OCI-LY3 (cell line): ENCODE data around the gene SH3RF3.

Experiments
- H2AFZ ChIP-seq: fragments of 200-600, 300-600 bp; shearing (Covaris generic); 2 replicates; pipeline ENCODE4 v1.6.0; 2014; ENCODE audit warnings: antibody characterized with exemption, low read depth, low read length
- H3K27ac ChIP-seq: fragments of 200-600, 300-600 bp; sonication (generic); 2 replicates; pipeline ENCODE4 v1.5.1; 2014; ENCODE audit warnings: mild to moderate bottlenecking, low read length, moderate library complexity, mixed read lengths
- H3K27me3 ChIP-seq: fragments of 200-600, 300-600 bp; sonication (generic); 2 replicates; pipeline ENCODE4 v1.6.1; 2014; ENCODE audit warnings: low read depth, low read length, mixed read lengths
- H3K36me3 ChIP-seq: fragments of 200-600, 300-600 bp; sonication (generic); replicated peaks from 2 replicates; pipeline ENCODE3; 2014; ENCODE audit warnings: low read depth, low read length, mixed read lengths
- H3K4me1 ChIP-seq: fragments of 300-600, 200-600 bp; sonication (generic); 2 replicates; pipeline ENCODE4 v1.6.1; 2014; ENCODE audit warnings: low read length, mixed read lengths
- H3K4me2 ChIP-seq: fragments of 200-600, 300-600 bp; sonication (generic); 2 replicates; pipeline ENCODE4 v1.6.1; 2014; ENCODE audit warnings: low read length, mixed read lengths
- H3K4me3 ChIP-seq: fragments of 300-600, 200-600 bp; sonication (generic); 2 replicates; pipeline ENCODE4 v1.5.1; 2014; ENCODE audit warnings: antibody characterized with exemption, mild to moderate bottlenecking, low read length, moderate library complexity
- H3K79me2 ChIP-seq: fragments of 300-600, 200-600 bp; shearing (Covaris generic); 2 replicates; pipeline ENCODE4 v1.6.1; 2014; ENCODE audit warnings: mild to moderate bottlenecking, low read length, mixed read lengths
- H3K9ac ChIP-seq: fragments of 300-600, 200-600 bp; shearing (Covaris generic); 2 replicates; pipeline ENCODE4 v1.6.0; 2014; ENCODE audit warnings: mild to moderate bottlenecking, low read length, moderate library complexity
- H3K9me3 ChIP-seq: fragments of 200-600, 300-600 bp; shearing (Covaris generic); 2 replicates; pipeline ENCODE4 v1.6.1; 2014; ENCODE audit warnings: low read length, mixed read lengths; ENCODE audit not compliant: insufficient read depth
- H4K20me1 ChIP-seq: fragments of 200-600, 300-600 bp; sonication (generic); 2 replicates; pipeline ENCODE4 v1.6.1; 2016; ENCODE audit warnings: low read length, mixed read lengths; ENCODE audit not compliant: insufficient read depth
- CTCF ChIP-seq: fragments of 200-600, 300-600 bp; sonication (generic); IDR thresholded peaks from 2 replicates; pipeline ENCODE4 v1.5.1; 2014; ENCODE audit warnings: antibody characterized with exemption, low read length, low read depth
- EZH2phosphoT487 ChIP-seq: fragments of 200-600 bp; shearing (Covaris generic); IDR thresholded peaks from 2 replicates; pipeline ENCODE4 v1.6.1; 2018; ENCODE audit warnings: antibody characterized with exemption, mixed run types, low read depth

SH3RF3 gene

GRCh38 chr2:109134741-109135358, 5.8 kb downstream of the SH3RF3 start:
- TF ChIP-seq CTCF (no peak), EZH2phosphoT487 (no peak)
- H4K20me1 ChIP-seq: no peaks in the 10 kb centered on the region
- no peaks in the 10 kb centered on the region for H3K36me3 ChIP-seq
- no peaks in the 10 kb centered on the region for H3K4me1 ChIP-seq
- no peak overlapping the region for H2AFZ ChIP-seq
- H3K79me2 ChIP-seq: no peaks in the 10 kb centered on the region
- no peak overlapping the region for H3K27ac ChIP-seq
- H3K9ac ChIP-seq: no peak overlapping the region
- no peak overlapping the region for H3K4me2 ChIP-seq
- peaks cover 27% of the 10 kb centered on the region for H3K27me3 ChIP-seq
- H3K9me3 ChIP-seq: no peaks in the 10 kb centered on the region
- no peak overlapping the region for H3K4me3 ChIP-seq

- no peaks in the 10 kb centered on the region for H3K9me3 ChIP-seq
- H3K4me1 ChIP-seq: no peaks in the 10 kb centered on the region
- H2AFZ ChIP-seq: no peak overlapping the region
- no peak overlapping the region for H3K27ac ChIP-seq
- no peaks in the 10 kb centered on the region for H3K36me3 ChIP-seq
- peaks cover 27% of the 10 kb centered on the region for H3K27me3 ChIP-seq
- no peaks in the 10 kb centered on the region for H4K20me1 ChIP-seq
- H3K9ac ChIP-seq: no peak overlapping the region
- no peak overlapping the region for H3K4me3 ChIP-seq
- H3K4me2 ChIP-seq: no peak overlapping the region
- H3K79me2 ChIP-seq: no peaks in the 10 kb centered on the region
- TF ChIP-seq EZH2phosphoT487 (no peak), CTCF (no peak)
Measured at GRCh38 chr2:109135359-109136197, 6.6 kb downstream of the SH3RF3 start.

- no peaks in the 10 kb centered on the region for H3K9me3 ChIP-seq
- H4K20me1 ChIP-seq: no peaks in the 10 kb centered on the region
- no peak overlapping the region for H3K4me3 ChIP-seq
- H3K9ac ChIP-seq: no peak overlapping the region
- peaks cover 25% of the 10 kb centered on the region for H3K27me3 ChIP-seq
- TF ChIP-seq EZH2phosphoT487 (no peak), CTCF (no peak)
- H2AFZ ChIP-seq: no peak overlapping the region
- no peaks in the 10 kb centered on the region for H3K79me2 ChIP-seq
- H3K27ac ChIP-seq: no peak overlapping the region
- no peak overlapping the region for H3K4me2 ChIP-seq
- no peaks in the 10 kb centered on the region for H3K4me1 ChIP-seq
- no peaks in the 10 kb centered on the region for H3K36me3 ChIP-seq
Measured at GRCh38 chr2:109136542-109136941, 7.5 kb downstream of the SH3RF3 start.

- no peak overlapping the region for H2AFZ ChIP-seq
- no peak overlapping the region for H3K9ac ChIP-seq
- H4K20me1 ChIP-seq: no peaks in the 10 kb centered on the region
- no peaks in the 10 kb centered on the region for H3K79me2 ChIP-seq
- H3K36me3 ChIP-seq: no peaks in the 10 kb centered on the region
- no peak overlapping the region for H3K4me2 ChIP-seq
- H3K4me1 ChIP-seq: no peaks in the 10 kb centered on the region
- H3K4me3 ChIP-seq: no peak overlapping the region
- no peaks in the 10 kb centered on the region for H3K9me3 ChIP-seq
- H3K27ac ChIP-seq: no peak overlapping the region
- H3K27me3 ChIP-seq: peaks cover 16% of the 10 kb centered on the region; the same call in 1 of the 2 replicates
- TF ChIP-seq EZH2phosphoT487: no peak
- TF ChIP-seq CTCF: no peak
Measured at GRCh38 chr2:109137616-109138015, 8.6 kb downstream of the SH3RF3 start.
